Fibroblast of lung (primary cell): ENCODE results near the gene NYNRIN.

ENCODE experiments used
- CTCF ChIP-seq, 2 donors: IDR thresholded peaks in 1 of 2; conservative IDR thresholded peaks in 1 of 2; 1 replicate in 1 of 2; 2 replicates in 1 of 2; pipeline ENCODE4 v1.5.1; 2011 to 2012; ENCODE audit warnings: low read length in 2 of 2, control low read depth in 1 of 2, inconsistent platforms in 1 of 2, low read depth in 1 of 2, mild to moderate bottlenecking in 1 of 2
- EZH2 ChIP-seq: IDR thresholded peaks from 2 replicates; pipeline ENCODE4 v1.5.1; 2012; ENCODE audit warnings: low read length, control low read depth, mild to moderate bottlenecking; ENCODE audit errors: missing control alignments

DNA sequence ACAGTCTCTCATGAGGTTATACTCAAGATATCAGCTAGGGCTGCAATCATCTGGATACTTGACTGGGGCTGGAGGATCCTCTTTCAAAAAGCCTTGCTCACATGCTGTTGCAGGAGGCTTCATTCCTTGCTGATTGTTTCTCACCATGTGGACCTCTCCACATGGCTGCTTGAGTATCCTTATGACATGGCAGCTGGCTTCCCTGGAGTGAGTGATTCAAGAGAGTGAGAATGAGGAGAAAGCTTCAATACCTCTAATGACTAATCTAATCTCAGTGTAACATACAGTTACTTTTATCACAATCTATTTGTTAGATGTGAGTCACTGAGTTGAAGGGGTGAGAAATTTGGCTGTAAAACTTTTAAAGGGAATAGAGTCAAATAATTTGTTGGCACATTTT, 58.2 kb downstream of the NYNRIN start:
- TF ChIP-seq CTCF (conservative IDR thresholded peaks at IDR 0.05 in 1 of 2, IDR thresholded peaks at IDR 0.05 in 1 of 2; ENCODE audit: low read depth in 1 of 2, low read length in 2 of 2): no peak
- TF ChIP-seq EZH2: no peak
